IMR-90 (cell line): Measurements from ENCODE around the gene SNX27. TPM values are rescaled to one million over a fixed set of nuclear protein-coding genes. Genes with fewer than 3 reads are reported as not detected.
"Not testable (repeated sequence)": the region's sequence is repeated elsewhere in the genome, so short reads cannot be mapped to it uniquely, and the experiment has no call there.

Experiments used
- ATAC-seq: fragments of 200-7000 bp; cut with Tn5 transposase; 2 replicates; pipeline ENCODE4 v1.9.1; 2020; ENCODE audit warnings: low read depth, mild to moderate bottlenecking, moderate library complexity
- BruUV-seq: library from RNA; stranded (reverse); fragments of 400-500 nt; replicated peaks from 2 replicates; lab custom pipeline; 2021; lab: Mats Ljungman, UMichigan
- CTCF ChIA-PET: fragments of 300-600 bp; formaldehyde crosslinking; extraction: SDS; loops from one replicate; lab custom pipeline; 2021; ENCODE audit warnings: antibody characterized with exemption; lab: Yijun Ruan, JAX
- POLR2A ChIA-PET: fragments of 300-600 bp; sonication (Branson Sonifier 250); formaldehyde crosslinking; loops from one replicate; lab custom pipeline; 2022; ENCODE audit warnings: antibody characterized with exemption; ENCODE audit not compliant: unreplicated experiment; lab: Charles Lee
- DNase-seq: peaks from one replicate; pipeline ENCODE4 v3.0.0; 2013
- H2AFZ ChIP-seq: replicated peaks from 2 replicates; pipeline ENCODE3; 2013; ENCODE audit warnings: low read length, mild to moderate bottlenecking; ENCODE audit not compliant: poor library complexity
- H2AK5ac ChIP-seq: 2 replicates; pipeline ENCODE4 v1.6.1; 2013; ENCODE audit warnings: low read depth, low read length, inconsistent platforms
- H2AK9ac ChIP-seq: replicated peaks from 2 replicates; pipeline ENCODE3; 2013; ENCODE audit warnings: mild to moderate bottlenecking, low read depth, low read length, moderate library complexity; ENCODE audit not compliant: poor library complexity
- H2BK120ac ChIP-seq: 2 replicates; pipeline ENCODE4 v1.6.1; 2013; ENCODE audit warnings: low read depth, low read length, inconsistent platforms
- H2BK15ac ChIP-seq: 3 replicates; pipeline ENCODE4 v1.6.1; 2013; ENCODE audit warnings: low read depth, low read length, inconsistent platforms
- H2BK20ac ChIP-seq: 2 replicates; pipeline ENCODE4 v1.6.1; 2013; ENCODE audit warnings: low read depth, mild to moderate bottlenecking, inconsistent platforms, low read length, moderate library complexity
- H2BK5ac ChIP-seq: 2 replicates; pipeline ENCODE4 v1.6.1; 2013; ENCODE audit warnings: mild to moderate bottlenecking, low read depth, low read length, inconsistent platforms; ENCODE audit not compliant: poor library complexity, severe bottlenecking
- H3K14ac ChIP-seq: replicated peaks from 2 replicates; pipeline ENCODE4 v1.6.1; 2013; ENCODE audit warnings: low read depth, low read length, inconsistent platforms
- H3K18ac ChIP-seq: 2 replicates; pipeline ENCODE4 v1.6.1; 2013; ENCODE audit warnings: low read depth, low read length, control low read depth
- H3K23ac ChIP-seq: 2 replicates; pipeline ENCODE4 v1.6.1; 2013; ENCODE audit warnings: low read depth, low read length, inconsistent platforms
- H3K27ac ChIP-seq: 2 replicates; pipeline ENCODE4 v1.5.1; 2013; ENCODE audit warnings: mild to moderate bottlenecking, control low read depth, low read length; ENCODE audit not compliant: insufficient read depth
- H3K27me3 ChIP-seq: 2 replicates; pipeline ENCODE4 v1.6.1; 2013; ENCODE audit warnings: low read length; ENCODE audit not compliant: control insufficient read depth, insufficient read depth
- H3K36me3 ChIP-seq: 2 replicates; pipeline ENCODE4 v1.6.1; 2013; ENCODE audit warnings: low read length, mixed read lengths; ENCODE audit not compliant: control insufficient read depth, insufficient read depth
- H3K4ac ChIP-seq: 2 replicates; pipeline ENCODE4 v1.6.1; 2013; ENCODE audit warnings: low read depth, low read length, inconsistent platforms
- H3K4me1 ChIP-seq: 2 replicates; pipeline ENCODE4 v1.6.1; 2013; ENCODE audit warnings: low read length, mixed read lengths; ENCODE audit not compliant: control insufficient read depth, insufficient read depth
- H3K4me2 ChIP-seq: 2 replicates; pipeline ENCODE4 v1.6.1; 2013; ENCODE audit warnings: low read depth, mild to moderate bottlenecking, control low read depth, low read length, moderate library complexity
- H3K4me3 ChIP-seq: 2 replicates; pipeline ENCODE4 v1.5.1; 2013; ENCODE audit warnings: low read depth, mild to moderate bottlenecking, control low read depth, low read length, moderate library complexity; ENCODE audit not compliant: insufficient read depth
- H3K56ac ChIP-seq: 2 replicates; pipeline ENCODE4 v1.6.1; 2013; ENCODE audit warnings: low read length, inconsistent platforms; ENCODE audit not compliant: insufficient read depth; ENCODE audit errors: extremely low read depth
- H3K79me1 ChIP-seq, 2 experiments: 2 replicates each; pipeline ENCODE4 v1.6.1; 2013; ENCODE audit warnings: low read length in 2 of 2, inconsistent platforms in 1 of 2, low read depth in 1 of 2
- H3K9ac ChIP-seq: 2 replicates; pipeline ENCODE4 v1.6.1; 2013; ENCODE audit warnings: low read depth, low read length, control low read depth
- H3K9me1 ChIP-seq: 2 replicates; pipeline ENCODE4 v1.6.1; 2013; ENCODE audit warnings: low read length, inconsistent platforms; ENCODE audit not compliant: insufficient read depth
- H3K9me3 ChIP-seq: 2 replicates; pipeline ENCODE4 v1.6.1; 2013; ENCODE audit warnings: low read length; ENCODE audit not compliant: control insufficient read depth, insufficient read depth
- H4K20me1 ChIP-seq: 2 replicates; pipeline ENCODE4 v1.6.1; 2013; ENCODE audit warnings: low read length, inconsistent platforms; ENCODE audit not compliant: insufficient read depth
- H4K5ac ChIP-seq: 2 replicates; pipeline ENCODE4 v1.6.1; 2013; ENCODE audit warnings: mild to moderate bottlenecking, low read depth, low read length, control low read depth
- H4K8ac ChIP-seq, 2 experiments: 2 replicates each; pipeline ENCODE4 v1.6.1; 2013; ENCODE audit warnings: low read depth in 2 of 2, low read length in 2 of 2, control low read depth in 1 of 2, inconsistent platforms in 1 of 2
- H4K91ac ChIP-seq: 2 replicates; pipeline ENCODE4 v1.6.1; 2013; ENCODE audit warnings: low read depth, low read length, inconsistent platforms; ENCODE audit not compliant: insufficient read depth
- WGBS, 2 experiments: methylation state at CpG; one replicate each; pipeline versions ENCODE4 v1.1.5 to v1.1.7; 2013; ENCODE audit warnings: missing lambda C conversion rate in 2 of 2; ENCODE audit not compliant: insufficient read length in 1 of 2; ENCODE audit errors: extremely low coverage in 2 of 2; 5-methylcytosine and 5-hydroxymethylcytosine counted together
- dilution Hi-C: fragments of 300-500 bp; cut with HindIII; formaldehyde crosslinking; loops from one replicate; pipeline ENCODE4 v1.14.3; 2018; ENCODE audit warnings: low sequenced_read_pairs; ENCODE audit not compliant: unreplicated experiment
- in situ Hi-C: fragments of 300-500 bp; cut with MboI; formaldehyde crosslinking; loops from 3 replicates; pipeline ENCODE4 v1.14.3; 2019; ENCODE audit warnings: low sequenced_read_pairs, inconsistent platforms, mixed read lengths
- intact Hi-C: fragments of 100-400 bp; cut with micrococcal nuclease; formaldehyde crosslinking; loops from 2 replicates; pipeline ENCODE4 v1.10.0; 2022
- polyA plus RNA-seq, 3 experiments: library from polyadenylated mRNA; depleted of rRNA; stranded (reverse); fragments of >200 nt; gene quantifications; 2 replicates each; pipeline ENCODE4 v1.2.3, GENCODE V29; 2012; ENCODE audit warnings: low replicate concordance in 1 of 3
- total RNA-seq: library from RNA; depleted of rRNA; stranded (reverse); fragments of >200 nt; gene quantifications from 2 replicates; pipeline ENCODE4 v1.2.3, GENCODE V29; 2012

The SNX27 gene
- total and polyA plus RNA-seq, 2 of the 4 experiments (the other 2 are of a cell fraction) = 12.3 to 25.6 TPM

- H2AFZ ChIP-seq, H2BK20ac ChIP-seq, H2BK5ac ChIP-seq, H3K9me3 ChIP-seq, in situ Hi-C loops, intact Hi-C loops, H3K9me1 ChIP-seq, H3K36me3 ChIP-seq, H3K27me3 ChIP-seq, dilution Hi-C loops, H4K20me1 ChIP-seq, ATAC-seq, H4K91ac ChIP-seq, H3K79me1 ChIP-seq, H3K23ac ChIP-seq, H3K9ac ChIP-seq, DNase-seq, H3K18ac ChIP-seq, H3K56ac ChIP-seq, CTCF ChIA-PET, H4K5ac ChIP-seq, H2AK9ac ChIP-seq, BruUV-seq, H3K4me3 ChIP-seq, POLR2A ChIA-PET, H4K8ac ChIP-seq, H2BK15ac ChIP-seq, H3K14ac ChIP-seq, H3K27ac ChIP-seq, H3K4me2 ChIP-seq, H3K4me1 ChIP-seq: not testable (repeated sequence)
- peak overlapping the region; percentile 42; the same call in 1 of the 2 replicates for H3K4ac ChIP-seq
- peak overlapping the region; percentile 58; the same call in 1 of the 2 replicates for H2BK120ac ChIP-seq
- WGBS, 2 experiments = no CpG with 5 or more reads among the region's 7 CpGs
- peak overlapping the region; percentile 38; the same call in 1 of the 2 replicates for H2AK5ac ChIP-seq
Observed at GRCh38 chr1:151682901-151683300, 71.1 kb downstream of the SNX27 start.
